ENCODE results near the gene EGLN1. TPM values are rescaled to one million over a fixed set of nuclear protein-coding genes. Genes with fewer than 3 reads are reported as not detected.

EGLN1 gene
- total RNA-seq, 1 experiment from 2014 or later: 29.0 TPM

DNA sequence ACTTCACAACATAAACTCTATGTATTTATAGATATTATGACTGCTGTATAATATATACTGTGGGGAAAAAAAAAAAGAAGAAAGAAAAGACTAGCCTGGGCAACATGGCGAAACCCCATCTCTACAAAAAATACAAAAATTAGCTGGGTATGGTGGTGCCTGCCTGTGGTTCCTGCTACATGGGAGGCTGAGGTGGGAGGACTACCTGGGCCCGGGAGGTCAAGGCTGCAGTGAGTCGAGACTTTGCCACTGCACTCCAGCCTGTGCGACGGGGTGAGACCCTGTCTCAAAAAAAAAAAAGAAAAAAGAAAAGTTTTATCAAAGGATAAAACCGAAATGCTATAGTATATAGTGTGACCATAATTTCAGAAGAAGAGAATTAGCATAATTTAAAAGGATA lies 87.1 kb downstream of the EGLN1 start:
- intact Hi-C loops (cut with micrococcal nuclease; ENCODE audit: unreplicated experiment): loop anchor here (10.0 kb wide), 1 partner anchor 90 kb away; the partner anchor contains the start of gene GNPAT
- H3K27me3 ChIP-seq (ENCODE audit: control insufficient read depth, insufficient read depth, low read length): no peaks in the 10 kb centered on the region
- DNase-seq (ENCODE audit: low read depth, low spot score) (no peak), ATAC-seq (no peak)
- H3K4me3 ChIP-seq (ENCODE audit: low read depth in 2 of 2, low read length in 2 of 2): peak overlapping the region; percentile 65 to 93
- TF ChIP-seq, protein P1, sequence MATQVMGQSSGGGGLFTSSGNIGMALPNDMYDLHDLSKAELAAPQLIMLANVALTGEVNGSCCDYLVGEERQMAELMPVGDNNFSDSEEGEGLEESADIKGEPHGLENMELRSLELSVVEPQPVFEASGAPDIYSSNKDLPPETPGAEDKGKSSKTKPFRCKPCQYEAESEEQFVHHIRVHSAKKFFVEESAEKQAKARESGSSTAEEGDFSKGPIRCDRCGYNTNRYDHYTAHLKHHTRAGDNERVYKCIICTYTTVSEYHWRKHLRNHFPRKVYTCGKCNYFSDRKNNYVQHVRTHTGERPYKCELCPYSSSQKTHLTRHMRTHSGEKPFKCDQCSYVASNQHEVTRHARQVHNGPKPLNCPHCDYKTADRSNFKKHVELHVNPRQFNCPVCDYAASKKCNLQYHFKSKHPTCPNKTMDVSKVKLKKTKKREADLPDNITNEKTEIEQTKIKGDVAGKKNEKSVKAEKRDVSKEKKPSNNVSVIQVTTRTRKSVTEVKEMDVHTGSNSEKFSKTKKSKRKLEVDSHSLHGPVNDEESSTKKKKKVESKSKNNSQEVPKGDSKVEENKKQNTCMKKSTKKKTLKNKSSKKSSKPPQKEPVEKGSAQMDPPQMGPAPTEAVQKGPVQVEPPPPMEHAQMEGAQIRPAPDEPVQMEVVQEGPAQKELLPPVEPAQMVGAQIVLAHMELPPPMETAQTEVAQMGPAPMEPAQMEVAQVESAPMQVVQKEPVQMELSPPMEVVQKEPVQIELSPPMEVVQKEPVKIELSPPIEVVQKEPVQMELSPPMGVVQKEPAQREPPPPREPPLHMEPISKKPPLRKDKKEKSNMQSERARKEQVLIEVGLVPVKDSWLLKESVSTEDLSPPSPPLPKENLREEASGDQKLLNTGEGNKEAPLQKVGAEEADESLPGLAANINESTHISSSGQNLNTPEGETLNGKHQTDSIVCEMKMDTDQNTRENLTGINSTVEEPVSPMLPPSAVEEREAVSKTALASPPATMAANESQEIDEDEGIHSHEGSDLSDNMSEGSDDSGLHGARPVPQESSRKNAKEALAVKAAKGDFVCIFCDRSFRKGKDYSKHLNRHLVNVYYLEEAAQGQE (IDR thresholded peaks at IDR 0.05; ENCODE audit: insufficient read depth in 1 of 2, low read depth in 2 of 2, low read length in 1 of 2): no peak
- ChIA-PET POLR2A (interaction anchor here (0.9 kb wide), 1 partner anchor 26 kb away, joined by 5 read pairs; no protein-coding TSS in a partner anchor), CTCF (no interaction called here)
- in situ Hi-C loops (cut with HindIII; ENCODE audit: low pct_unique_long_range_greater_than_20kb, low sequenced_read_pairs): no loop called here
- H3K4me1 ChIP-seq (ENCODE audit: control insufficient read depth, insufficient read depth, low read length): peaks cover 19% of the 10 kb centered on the region
- H3K36me3 ChIP-seq (ENCODE audit: control insufficient read depth, insufficient read depth, low read length): peaks cover 3% of the 10 kb centered on the region
- H3K27ac ChIP-seq (ENCODE audit: low read length): peak overlapping the region; percentile 54; the same call in 1 of the 2 replicates
- H3K9me3 ChIP-seq (ENCODE audit: control insufficient read depth, insufficient read depth, low read depth, low read length): no peaks in the 10 kb centered on the region
- BruUV-seq (replicated peaks): no TSS peak

GRCh38 chr1:231334079-231334666 lies 87.9 kb downstream of the EGLN1 start:
- H3K4me1 ChIP-seq (ENCODE audit: control insufficient read depth, insufficient read depth, low read length): peaks cover 19% of the 10 kb centered on the region
- TF ChIP-seq POLR2AphosphoS5 (IDR thresholded peaks at IDR 0.05; ENCODE audit: low read depth, low read length) (no peak), SIN3A (IDR thresholded peaks at IDR 0.05; ENCODE audit: borderline replicate concordance, insufficient read depth, low read depth, low read length) (no peak), TCF7L2 (IDR thresholded peaks at IDR 0.05; ENCODE audit: low read depth, low read length) (no peak)
- TF ChIP-seq, protein P2, sequence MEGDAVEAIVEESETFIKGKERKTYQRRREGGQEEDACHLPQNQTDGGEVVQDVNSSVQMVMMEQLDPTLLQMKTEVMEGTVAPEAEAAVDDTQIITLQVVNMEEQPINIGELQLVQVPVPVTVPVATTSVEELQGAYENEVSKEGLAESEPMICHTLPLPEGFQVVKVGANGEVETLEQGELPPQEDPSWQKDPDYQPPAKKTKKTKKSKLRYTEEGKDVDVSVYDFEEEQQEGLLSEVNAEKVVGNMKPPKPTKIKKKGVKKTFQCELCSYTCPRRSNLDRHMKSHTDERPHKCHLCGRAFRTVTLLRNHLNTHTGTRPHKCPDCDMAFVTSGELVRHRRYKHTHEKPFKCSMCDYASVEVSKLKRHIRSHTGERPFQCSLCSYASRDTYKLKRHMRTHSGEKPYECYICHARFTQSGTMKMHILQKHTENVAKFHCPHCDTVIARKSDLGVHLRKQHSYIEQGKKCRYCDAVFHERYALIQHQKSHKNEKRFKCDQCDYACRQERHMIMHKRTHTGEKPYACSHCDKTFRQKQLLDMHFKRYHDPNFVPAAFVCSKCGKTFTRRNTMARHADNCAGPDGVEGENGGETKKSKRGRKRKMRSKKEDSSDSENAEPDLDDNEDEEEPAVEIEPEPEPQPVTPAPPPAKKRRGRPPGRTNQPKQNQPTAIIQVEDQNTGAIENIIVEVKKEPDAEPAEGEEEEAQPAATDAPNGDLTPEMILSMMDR (IDR thresholded peaks at IDR 0.05): no peak
- TF ChIP-seq, protein P1 (IDR thresholded peaks at IDR 0.05; ENCODE audit: insufficient read depth in 1 of 2, low read depth in 2 of 2, low read length in 1 of 2): no peak
- H3K4me3 ChIP-seq (ENCODE audit: low read depth in 2 of 2, low read length in 2 of 2): peak overlapping the region; percentile 65 to 93
- H3K9me3 ChIP-seq (ENCODE audit: control insufficient read depth, insufficient read depth, low read depth, low read length): no peaks in the 10 kb centered on the region
- H3K27me3 ChIP-seq (ENCODE audit: control insufficient read depth, insufficient read depth, low read length): no peaks in the 10 kb centered on the region
- intact Hi-C loops (cut with micrococcal nuclease; ENCODE audit: unreplicated experiment): loop anchor here (10.0 kb wide), 1 partner anchor 89 kb away; the partner anchor contains the start of gene GNPAT
- H3K27ac ChIP-seq (ENCODE audit: low read length): peak overlapping the region; percentile 54; the same call in 1 of the 2 replicates
- ATAC-seq (no peak), DNase-seq (ENCODE audit: low read depth, low spot score) (no peak)
- peaks cover 3% of the 10 kb centered on the region for H3K36me3 ChIP-seq (ENCODE audit: control insufficient read depth, insufficient read depth, low read length)
- no TSS peak for BruUV-seq (replicated peaks)
- CTCF ChIA-PET: no interaction called here
- in situ Hi-C loops (cut with HindIII; ENCODE audit: low pct_unique_long_range_greater_than_20kb, low sequenced_read_pairs): no loop called here
- POLR2A ChIA-PET: no interaction called here
